ENCODE results near the gene ZNF765. TPM values are rescaled to one million over a fixed set of nuclear protein-coding genes. Genes with fewer than 3 reads are reported as not detected.
"Not testable (repeated sequence)": the region's sequence is repeated elsewhere in the genome, so short reads cannot be mapped to it uniquely, and the experiment has no call there.

The ZNF765 gene
- total RNA-seq, 2 experiments from 2014 or later = 11.1 to 11.7 TPM

DNA sequence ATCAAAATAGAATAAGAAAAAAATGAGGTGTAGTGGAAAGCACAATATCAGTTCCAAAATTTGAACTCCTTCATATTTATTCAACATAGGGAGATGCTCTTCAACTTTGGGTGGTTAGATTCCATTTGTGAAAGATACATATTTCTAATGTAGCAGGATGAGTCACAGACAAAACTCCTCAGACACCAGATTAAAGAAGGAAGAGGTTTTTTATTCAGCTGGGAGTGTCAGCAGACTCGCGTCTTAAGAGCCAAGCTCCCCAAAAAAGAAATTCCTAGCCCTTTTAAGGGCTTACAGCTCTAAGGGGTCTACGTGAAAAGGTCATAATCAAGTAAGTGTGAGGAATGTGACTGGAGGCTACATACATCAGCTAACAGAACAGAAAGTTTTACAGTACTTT is 6.8 kb upstream of the ZNF765 start:
- H3K4me1 Mint-ChIP-seq (ENCODE audit: low read depth) = no peaks in the 10 kb centered on the region
- ChIA-PET CTCF (no interaction called here), POLR2A (no interaction called here)
- peaks cover 60% of the 10 kb centered on the region for H3K9me3 Mint-ChIP-seq
- TF ChIP-seq, protein P1, sequence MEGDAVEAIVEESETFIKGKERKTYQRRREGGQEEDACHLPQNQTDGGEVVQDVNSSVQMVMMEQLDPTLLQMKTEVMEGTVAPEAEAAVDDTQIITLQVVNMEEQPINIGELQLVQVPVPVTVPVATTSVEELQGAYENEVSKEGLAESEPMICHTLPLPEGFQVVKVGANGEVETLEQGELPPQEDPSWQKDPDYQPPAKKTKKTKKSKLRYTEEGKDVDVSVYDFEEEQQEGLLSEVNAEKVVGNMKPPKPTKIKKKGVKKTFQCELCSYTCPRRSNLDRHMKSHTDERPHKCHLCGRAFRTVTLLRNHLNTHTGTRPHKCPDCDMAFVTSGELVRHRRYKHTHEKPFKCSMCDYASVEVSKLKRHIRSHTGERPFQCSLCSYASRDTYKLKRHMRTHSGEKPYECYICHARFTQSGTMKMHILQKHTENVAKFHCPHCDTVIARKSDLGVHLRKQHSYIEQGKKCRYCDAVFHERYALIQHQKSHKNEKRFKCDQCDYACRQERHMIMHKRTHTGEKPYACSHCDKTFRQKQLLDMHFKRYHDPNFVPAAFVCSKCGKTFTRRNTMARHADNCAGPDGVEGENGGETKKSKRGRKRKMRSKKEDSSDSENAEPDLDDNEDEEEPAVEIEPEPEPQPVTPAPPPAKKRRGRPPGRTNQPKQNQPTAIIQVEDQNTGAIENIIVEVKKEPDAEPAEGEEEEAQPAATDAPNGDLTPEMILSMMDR (IDR thresholded peaks at IDR 0.05) = no peak
- H3K27ac Mint-ChIP-seq = no peak overlapping the region
- H3K27me3 Mint-ChIP-seq = no peaks in the 10 kb centered on the region
- no peak for DNase-seq
- no peak overlapping the region for H3K4me3 Mint-ChIP-seq
- no peak for ATAC-seq
- intact Hi-C loops (cut with micrococcal nuclease) = no loop called here
- H3K36me3 Mint-ChIP-seq (ENCODE audit: low read depth) = peaks cover 51% of the 10 kb centered on the region

DNA sequence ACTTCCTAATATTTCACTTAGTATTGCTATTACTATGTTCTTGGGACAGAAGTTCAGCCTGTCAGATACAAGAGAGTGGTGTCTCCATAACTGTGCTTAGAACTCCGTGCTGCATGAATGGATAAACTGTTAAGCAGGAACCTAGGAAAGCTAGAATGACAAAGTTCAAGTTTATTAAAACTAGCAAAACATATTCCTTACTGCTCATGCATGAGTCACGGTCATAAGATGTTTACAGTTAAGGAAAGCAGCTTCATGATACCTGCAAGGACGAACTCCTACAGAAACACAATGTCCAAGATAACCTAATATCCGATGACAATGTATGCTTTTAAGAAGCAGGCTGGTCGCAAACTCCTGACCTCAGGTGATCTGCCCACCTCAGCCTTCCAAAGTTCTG is 6.0 kb upstream of the ZNF765 start:
- Mint-ChIP-seq H3K4me3 (no peak overlapping the region), H3K9me3 (peaks cover 56% of the 10 kb centered on the region), H3K4me1 (ENCODE audit: low read depth) (no peaks in the 10 kb centered on the region), H3K27ac (no peak overlapping the region), H3K27me3 (no peaks in the 10 kb centered on the region), H3K36me3 (ENCODE audit: low read depth) (peaks cover 45% of the 10 kb centered on the region)
- ATAC-seq (no peak), DNase-seq (no peak)
- TF ChIP-seq, protein P1 (IDR thresholded peaks at IDR 0.05) = no peak
- ChIA-PET POLR2A (interaction anchor here (0.8 kb wide), 1 partner anchor 11 kb away, joined by 3 read pairs; no protein-coding TSS in a partner anchor), CTCF (no interaction called here)
- intact Hi-C loops (cut with micrococcal nuclease) = no loop called here

DNA sequence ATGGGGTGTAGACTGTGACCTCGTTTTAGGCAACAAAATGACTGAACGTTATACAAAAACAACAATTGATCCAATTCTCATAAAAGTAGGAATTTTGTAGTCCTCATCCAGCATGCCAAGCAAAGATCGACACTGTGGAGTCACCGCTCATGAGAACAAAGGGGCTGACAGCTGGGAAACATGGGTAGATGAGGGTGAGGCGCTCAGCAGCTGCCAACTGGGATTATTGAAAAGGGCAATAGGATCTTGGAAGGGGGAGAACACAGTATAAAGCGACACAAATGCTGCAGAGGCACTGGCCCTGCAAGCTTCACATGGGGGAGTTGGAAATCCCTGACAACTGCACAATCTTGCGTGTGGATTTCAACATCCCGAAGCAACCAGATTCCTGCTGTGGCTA is 5.4 kb upstream of the ZNF765 start:
- H3K36me3 Mint-ChIP-seq (ENCODE audit: low read depth) = peaks cover 39% of the 10 kb centered on the region
- TF ChIP-seq, protein P1 (IDR thresholded peaks at IDR 0.05) = no peak
- POLR2A ChIA-PET = no interaction called here
- H3K9me3 Mint-ChIP-seq = peaks cover 53% of the 10 kb centered on the region
- no peaks in the 10 kb centered on the region for H3K27me3 Mint-ChIP-seq
- intact Hi-C loops (cut with micrococcal nuclease) = no loop called here
- H3K4me3 Mint-ChIP-seq = no peak overlapping the region
- no peak for ATAC-seq
- CTCF ChIA-PET = no interaction called here
- no peak for DNase-seq
- no peak overlapping the region for H3K27ac Mint-ChIP-seq
- H3K4me1 Mint-ChIP-seq (ENCODE audit: low read depth) = peaks cover 1% of the 10 kb centered on the region

DNA sequence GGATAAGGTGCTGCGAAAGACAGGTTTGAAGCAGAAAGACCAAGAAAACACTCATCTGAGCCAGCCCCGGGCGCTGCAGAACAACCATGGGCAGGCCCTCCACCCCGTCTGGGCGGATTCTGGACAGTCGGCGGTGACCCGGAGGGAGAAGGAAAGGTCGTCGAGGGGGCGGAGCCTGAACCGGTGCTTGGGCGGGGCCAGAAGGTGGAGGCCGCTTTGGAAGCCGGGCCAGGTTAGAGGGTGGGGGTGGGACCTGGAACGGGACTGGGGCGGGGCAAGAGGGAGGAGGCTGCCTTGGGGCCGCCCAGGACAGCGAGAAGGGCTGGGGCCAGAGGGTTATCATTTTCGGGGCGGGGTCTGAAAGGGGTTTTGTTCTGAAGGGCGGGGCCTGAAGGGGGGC is 5.0 kb upstream of the ZNF765 start:
- Mint-ChIP-seq H3K27ac (no peak overlapping the region), H3K4me1 (ENCODE audit: low read depth) (peaks cover 4% of the 10 kb centered on the region), H3K9me3 (peaks cover 49% of the 10 kb centered on the region), H3K4me3 (no peak overlapping the region), H3K36me3 (ENCODE audit: low read depth) (peaks cover 35% of the 10 kb centered on the region), H3K27me3 (no peaks in the 10 kb centered on the region)
- ChIA-PET CTCF (no interaction called here), POLR2A (no interaction called here)
- no peak for ATAC-seq
- no peak for DNase-seq
- intact Hi-C loops (cut with micrococcal nuclease) = no loop called here
- TF ChIP-seq, protein P1 (IDR thresholded peaks at IDR 0.05) = no peak

DNA sequence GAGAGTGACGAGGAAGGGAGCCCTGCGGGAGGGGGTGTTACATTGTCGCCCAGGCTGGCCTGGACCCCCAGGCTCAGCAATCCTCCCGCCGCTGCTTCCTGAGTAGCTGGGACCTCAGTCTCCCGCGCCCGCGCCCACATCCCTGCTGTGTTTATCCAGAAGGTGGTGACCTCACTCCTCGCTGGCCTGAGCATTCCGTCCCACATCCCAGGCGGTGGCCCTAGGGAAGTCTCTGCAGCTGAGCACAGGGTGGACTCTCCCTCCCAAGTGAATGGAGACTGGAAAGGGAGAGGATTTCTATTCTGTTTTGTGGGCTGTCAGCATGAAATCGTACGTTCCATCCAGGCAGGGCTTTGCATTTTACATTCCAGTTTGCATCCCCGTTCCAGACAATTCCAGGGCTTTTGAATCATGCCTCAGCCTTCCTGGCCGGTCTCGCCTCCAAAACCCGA is 401 bp upstream of the ZNF765 start:
- DNase-seq (no peak), ATAC-seq (no peak)
- Mint-ChIP-seq H3K27ac (peak overlapping the region; percentile 88), H3K36me3 (ENCODE audit: low read depth) (peaks cover 27% of the 10 kb centered on the region), H3K27me3 (no peaks in the 10 kb centered on the region), H3K4me1 (ENCODE audit: low read depth) (peaks cover 23% of the 10 kb centered on the region), H3K4me3 (peak overlapping the region; percentile 82), H3K9me3 (peaks cover 18% of the 10 kb centered on the region)
- TF ChIP-seq, protein P1 (IDR thresholded peaks at IDR 0.05) = peak; percentile 46
- intact Hi-C loops (cut with micrococcal nuclease) = no loop called here
- ChIA-PET CTCF (interaction anchor here (1.0 kb wide), 1 partner anchor 199 kb away, joined by 4 read pairs; no protein-coding TSS in a partner anchor), POLR2A (interaction anchor here (0.6 to 0.9 kb wide), 4 partner anchors 19 to 199 kb away, joined by 3 read pairs; no protein-coding TSS in a partner anchor)

DNA sequence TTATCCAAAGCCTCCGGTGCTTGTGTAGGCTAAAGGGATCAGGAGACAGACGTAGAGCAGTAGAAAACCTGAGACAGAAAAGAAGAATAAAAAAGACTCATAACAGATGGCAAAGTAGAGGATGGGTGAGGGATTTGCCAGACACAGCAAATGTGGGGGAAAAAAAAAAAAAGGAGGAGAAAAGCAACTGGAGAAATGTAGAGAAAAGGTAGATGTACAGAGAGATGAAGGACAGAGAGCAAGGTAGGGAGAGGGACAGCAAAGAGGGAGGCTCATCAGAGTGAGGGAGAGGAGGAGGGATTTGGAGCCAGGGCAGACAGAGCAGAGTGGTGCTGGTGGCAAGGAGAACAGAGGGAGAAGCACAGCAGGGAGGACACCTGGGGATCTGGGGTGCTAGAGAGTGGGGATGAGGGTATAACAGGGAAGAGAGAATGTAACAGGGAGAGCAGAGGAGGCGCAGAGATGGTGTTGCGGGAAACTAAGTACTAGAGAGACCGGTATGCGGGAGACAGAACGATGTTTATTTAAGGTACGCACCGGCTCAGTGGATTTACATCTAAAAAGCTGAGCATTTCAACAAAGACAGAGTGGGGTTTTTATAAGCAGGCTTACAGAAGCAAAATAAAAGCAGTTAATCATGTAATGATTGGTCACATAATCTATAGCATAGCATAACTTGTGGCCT is 1.0 kb downstream of the ZNF765 start:
- POLR2A ChIA-PET = interaction anchor here (0.7 kb wide), 2 partner anchors 29 to 1310 kb away, joined by 3 read pairs; no protein-coding TSS in a partner anchor
- Mint-ChIP-seq H3K9me3 (peaks cover 11% of the 10 kb centered on the region), H3K4me3 (peak overlapping the region; percentile 82), H3K27ac (peak overlapping the region; percentile 88), H3K4me1 (ENCODE audit: low read depth) (peaks cover 28% of the 10 kb centered on the region), H3K36me3 (ENCODE audit: low read depth) (peaks cover 35% of the 10 kb centered on the region)
- H3K27me3 Mint-ChIP-seq; ATAC-seq; DNase-seq; intact Hi-C loops (cut with micrococcal nuclease): not testable (repeated sequence)
- CTCF ChIA-PET = interaction anchor here (1.3 kb wide), 1 partner anchor 29 kb away, joined by 7 read pairs; no protein-coding TSS in a partner anchor

All from activated CD8-positive, alpha-beta T cell treated with anti-CD3 and anti-CD28 coated beads for 36 hours (primary cell).